OCI-LY3 (cell line): ENCODE data around the gene PPP1R12B.

Experiments used
- H2AFZ ChIP-seq: fragments of 200-600, 300-600 bp; shearing (Covaris generic); 2 replicates; pipeline ENCODE4 v1.6.0; 2014; ENCODE audit warnings: antibody characterized with exemption, low read depth, low read length
- H3K27ac ChIP-seq: fragments of 200-600, 300-600 bp; sonication (generic); 2 replicates; pipeline ENCODE4 v1.5.1; 2014; ENCODE audit warnings: mild to moderate bottlenecking, low read length, moderate library complexity, mixed read lengths
- H3K27me3 ChIP-seq: fragments of 200-600, 300-600 bp; sonication (generic); 2 replicates; pipeline ENCODE4 v1.6.1; 2014; ENCODE audit warnings: low read depth, low read length, mixed read lengths
- H3K36me3 ChIP-seq: fragments of 200-600, 300-600 bp; sonication (generic); replicated peaks from 2 replicates; pipeline ENCODE3; 2014; ENCODE audit warnings: low read depth, low read length, mixed read lengths
- H3K4me1 ChIP-seq: fragments of 300-600, 200-600 bp; sonication (generic); 2 replicates; pipeline ENCODE4 v1.6.1; 2014; ENCODE audit warnings: low read length, mixed read lengths
- H3K4me2 ChIP-seq: fragments of 200-600, 300-600 bp; sonication (generic); 2 replicates; pipeline ENCODE4 v1.6.1; 2014; ENCODE audit warnings: low read length, mixed read lengths
- H3K4me3 ChIP-seq: fragments of 300-600, 200-600 bp; sonication (generic); 2 replicates; pipeline ENCODE4 v1.5.1; 2014; ENCODE audit warnings: antibody characterized with exemption, mild to moderate bottlenecking, low read length, moderate library complexity
- H3K79me2 ChIP-seq: fragments of 300-600, 200-600 bp; shearing (Covaris generic); 2 replicates; pipeline ENCODE4 v1.6.1; 2014; ENCODE audit warnings: mild to moderate bottlenecking, low read length, mixed read lengths
- H3K9ac ChIP-seq: fragments of 300-600, 200-600 bp; shearing (Covaris generic); 2 replicates; pipeline ENCODE4 v1.6.0; 2014; ENCODE audit warnings: mild to moderate bottlenecking, low read length, moderate library complexity
- H3K9me3 ChIP-seq: fragments of 200-600, 300-600 bp; shearing (Covaris generic); 2 replicates; pipeline ENCODE4 v1.6.1; 2014; ENCODE audit warnings: low read length, mixed read lengths; ENCODE audit not compliant: insufficient read depth
- H4K20me1 ChIP-seq: fragments of 200-600, 300-600 bp; sonication (generic); 2 replicates; pipeline ENCODE4 v1.6.1; 2016; ENCODE audit warnings: low read length, mixed read lengths; ENCODE audit not compliant: insufficient read depth
- EZH2phosphoT487 ChIP-seq: fragments of 200-600 bp; shearing (Covaris generic); IDR thresholded peaks from 2 replicates; pipeline ENCODE4 v1.6.1; 2018; ENCODE audit warnings: antibody characterized with exemption, mixed run types, low read depth
- TF ChIP-seq, protein P1 (sequence below): fragments of 200-600, 300-600 bp; sonication (generic); IDR thresholded peaks from 2 replicates; pipeline ENCODE4 v1.5.1; 2014; ENCODE audit warnings: antibody characterized with exemption, low read length, low read depth

The PPP1R12B gene

DNA sequence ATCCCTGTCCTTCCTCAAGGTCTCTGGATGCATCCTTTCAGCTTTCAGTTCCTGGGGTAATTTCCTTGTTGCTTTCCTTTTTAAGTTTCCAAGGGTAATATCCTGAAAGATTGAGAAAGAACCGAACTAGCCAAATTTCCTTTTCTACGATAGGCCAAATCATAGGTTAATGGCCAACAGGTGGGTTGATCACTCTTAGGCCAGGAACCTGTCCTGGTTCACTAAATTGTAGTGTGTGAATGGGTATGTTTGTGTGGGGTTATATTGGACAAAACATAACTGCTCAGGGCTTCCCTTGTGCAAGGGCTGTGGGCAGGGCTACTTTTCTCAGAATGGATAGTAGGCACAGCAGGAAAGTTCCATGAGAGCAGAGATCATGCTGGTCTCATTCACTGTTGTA lies 23.9 kb upstream of the PPP1R12B start:
- Histone ChIP-seq H3K36me3 (peaks cover 3% of the 10 kb centered on the region), H3K4me2 (no peak overlapping the region), H3K4me3 (no peak overlapping the region), H3K27me3 (no peaks in the 10 kb centered on the region), H3K27ac (no peak overlapping the region), H3K79me2 (no peaks in the 10 kb centered on the region), H3K9me3 (no peaks in the 10 kb centered on the region), H3K4me1 (no peaks in the 10 kb centered on the region), H4K20me1 (no peaks in the 10 kb centered on the region), H2AFZ (no peak overlapping the region), H3K9ac (no peak overlapping the region)
- TF ChIP-seq EZH2phosphoT487: no peak

DNA sequence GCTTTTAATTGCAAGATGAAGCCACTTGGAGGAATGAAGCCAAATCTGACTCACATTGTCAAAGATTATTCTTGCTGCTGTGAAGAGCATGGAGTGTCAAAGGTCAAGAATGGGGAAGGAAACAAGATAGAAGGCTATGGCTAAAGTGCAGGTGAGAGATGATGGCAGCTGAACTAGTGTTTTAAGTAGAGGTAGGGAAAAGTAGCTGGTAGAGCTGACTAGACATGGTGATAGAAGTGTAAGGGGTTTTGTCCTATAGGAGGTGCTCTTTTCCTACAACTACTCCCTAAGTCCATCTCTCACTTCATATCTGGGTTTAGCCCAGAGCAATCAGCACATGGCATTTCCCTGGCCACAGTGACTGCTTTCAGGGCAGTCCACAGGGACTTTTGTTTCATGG lies 18.6 kb upstream of the PPP1R12B start:
- Histone ChIP-seq H3K27ac (no peak overlapping the region), H4K20me1 (no peaks in the 10 kb centered on the region), H3K36me3 (peaks cover 48% of the 10 kb centered on the region), H3K4me2 (no peak overlapping the region), H2AFZ (no peak overlapping the region), H3K9ac (no peak overlapping the region), H3K27me3 (no peaks in the 10 kb centered on the region), H3K9me3 (no peaks in the 10 kb centered on the region), H3K4me1 (no peaks in the 10 kb centered on the region), H3K4me3 (no peak overlapping the region), H3K79me2 (no peaks in the 10 kb centered on the region)
- no peak for TF ChIP-seq EZH2phosphoT487
- TF ChIP-seq, protein P1, sequence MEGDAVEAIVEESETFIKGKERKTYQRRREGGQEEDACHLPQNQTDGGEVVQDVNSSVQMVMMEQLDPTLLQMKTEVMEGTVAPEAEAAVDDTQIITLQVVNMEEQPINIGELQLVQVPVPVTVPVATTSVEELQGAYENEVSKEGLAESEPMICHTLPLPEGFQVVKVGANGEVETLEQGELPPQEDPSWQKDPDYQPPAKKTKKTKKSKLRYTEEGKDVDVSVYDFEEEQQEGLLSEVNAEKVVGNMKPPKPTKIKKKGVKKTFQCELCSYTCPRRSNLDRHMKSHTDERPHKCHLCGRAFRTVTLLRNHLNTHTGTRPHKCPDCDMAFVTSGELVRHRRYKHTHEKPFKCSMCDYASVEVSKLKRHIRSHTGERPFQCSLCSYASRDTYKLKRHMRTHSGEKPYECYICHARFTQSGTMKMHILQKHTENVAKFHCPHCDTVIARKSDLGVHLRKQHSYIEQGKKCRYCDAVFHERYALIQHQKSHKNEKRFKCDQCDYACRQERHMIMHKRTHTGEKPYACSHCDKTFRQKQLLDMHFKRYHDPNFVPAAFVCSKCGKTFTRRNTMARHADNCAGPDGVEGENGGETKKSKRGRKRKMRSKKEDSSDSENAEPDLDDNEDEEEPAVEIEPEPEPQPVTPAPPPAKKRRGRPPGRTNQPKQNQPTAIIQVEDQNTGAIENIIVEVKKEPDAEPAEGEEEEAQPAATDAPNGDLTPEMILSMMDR: peak; percentile 24

DNA sequence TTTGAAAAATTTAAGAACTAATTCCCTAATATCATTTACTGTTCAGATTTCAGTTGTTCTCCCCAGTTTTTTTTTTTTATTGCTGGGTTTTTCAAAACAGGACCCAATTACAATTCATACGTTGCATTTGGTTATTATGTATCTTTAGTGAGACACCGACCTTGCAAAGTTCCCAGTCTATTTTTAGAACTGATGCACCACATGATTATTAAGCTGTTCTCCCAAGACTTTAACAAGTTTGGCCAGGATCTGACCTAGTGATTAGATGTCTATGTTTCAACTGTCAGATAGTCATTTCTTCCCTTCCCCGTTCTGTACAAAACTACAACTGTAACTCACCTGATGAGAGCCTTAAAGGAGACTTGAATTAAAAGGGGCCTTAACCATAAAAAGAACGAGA lies 14.6 kb upstream of the PPP1R12B start:
- no peaks in the 10 kb centered on the region for H3K27me3 ChIP-seq
- H3K4me2 ChIP-seq: no peak overlapping the region
- no peaks in the 10 kb centered on the region for H3K4me1 ChIP-seq
- no peak overlapping the region for H3K9ac ChIP-seq
- no peak overlapping the region for H3K27ac ChIP-seq
- no peaks in the 10 kb centered on the region for H3K9me3 ChIP-seq
- H3K4me3 ChIP-seq: no peak overlapping the region
- no peaks in the 10 kb centered on the region for H4K20me1 ChIP-seq
- peaks cover 52% of the 10 kb centered on the region for H3K36me3 ChIP-seq
- H3K79me2 ChIP-seq: peaks cover 18% of the 10 kb centered on the region
- H2AFZ ChIP-seq: no peak overlapping the region
- TF ChIP-seq, protein P1: no peak
- no peak for TF ChIP-seq EZH2phosphoT487

DNA sequence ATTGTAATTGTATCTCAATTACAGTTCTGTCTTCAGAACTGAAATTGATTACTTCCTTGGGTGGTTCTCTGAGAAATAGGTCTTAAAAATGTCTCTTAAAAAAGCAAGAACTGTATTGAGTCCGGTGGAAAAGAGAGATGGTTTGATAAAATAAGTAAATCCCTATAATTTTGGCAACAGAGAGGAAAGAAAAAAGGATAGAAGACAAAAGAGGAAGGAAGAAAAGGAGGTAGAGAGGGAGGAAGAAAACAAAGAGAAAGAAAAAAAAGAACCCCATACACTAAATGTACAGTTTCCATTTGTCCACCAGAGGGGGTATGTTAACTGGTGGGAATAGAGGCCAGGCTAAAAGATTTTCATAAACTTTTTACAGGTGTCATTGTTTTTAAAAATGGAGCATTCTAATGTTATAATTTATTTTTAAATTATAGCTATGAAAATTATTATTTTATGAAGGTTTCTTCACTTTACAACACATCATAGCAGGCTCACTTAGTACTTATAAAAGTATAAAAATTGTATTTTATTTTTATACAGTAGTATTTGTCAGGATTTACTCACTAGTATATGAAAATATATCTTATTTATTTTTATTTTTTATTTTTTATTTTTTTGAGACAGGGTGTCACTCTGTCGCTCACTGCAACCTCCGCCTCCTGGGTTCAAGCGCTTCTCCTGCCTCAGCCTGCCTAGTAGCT lies 4.7 kb upstream of the PPP1R12B start:
- H3K79me2 ChIP-seq: peaks cover 22% of the 10 kb centered on the region
- H3K4me1 ChIP-seq: peaks cover 29% of the 10 kb centered on the region
- H3K27me3 ChIP-seq: no peaks in the 10 kb centered on the region
- no peak overlapping the region for H3K27ac ChIP-seq
- no peaks in the 10 kb centered on the region for H4K20me1 ChIP-seq
- H3K9ac ChIP-seq: peak overlapping the region; percentile 45
- H3K4me3 ChIP-seq: peak overlapping the region; percentile 66
- H3K4me2 ChIP-seq: peak overlapping the region; percentile 67
- TF ChIP-seq EZH2phosphoT487: no peak
- TF ChIP-seq, protein P1: peak; percentile 81
- peak overlapping the region; percentile 90 for H2AFZ ChIP-seq
- no peaks in the 10 kb centered on the region for H3K9me3 ChIP-seq
- no peaks in the 10 kb centered on the region for H3K36me3 ChIP-seq
